Astrocyte of the cerebellum (primary cell): ENCODE data around the gene FOSL1.
"Not testable (repeated sequence)": the region's sequence is repeated elsewhere in the genome, so short reads cannot be mapped to it uniquely, and the experiment has no call there.

ENCODE experiments used
- DNase-seq: peaks from one replicate; pipeline ENCODE4 v3.0.0-alpha.2; 2011; ENCODE audit warnings: low read depth
- H3K4me3 ChIP-seq: 2 replicates; pipeline ENCODE4 v1.5.1; 2011; ENCODE audit warnings: mild to moderate bottlenecking, low read depth, low read length, moderate library complexity
- in situ Hi-C: cut with HindIII; loops from 2 replicates; pipeline ENCODE4 v1.10.0; 2017; ENCODE audit warnings: low sequenced_read_pairs
- TF ChIP-seq, protein P1 (sequence below): IDR thresholded peaks from 2 replicates; pipeline ENCODE4 v1.5.1; 2012; ENCODE audit warnings: low read length, low read depth, moderate library complexity, mild to moderate bottlenecking; ENCODE audit errors: missing control alignments

Gene FOSL1

GRCh38 chr11:65852508-65853245 lies 47.5 kb downstream of the FOSL1 start:
- TF ChIP-seq, protein P1, sequence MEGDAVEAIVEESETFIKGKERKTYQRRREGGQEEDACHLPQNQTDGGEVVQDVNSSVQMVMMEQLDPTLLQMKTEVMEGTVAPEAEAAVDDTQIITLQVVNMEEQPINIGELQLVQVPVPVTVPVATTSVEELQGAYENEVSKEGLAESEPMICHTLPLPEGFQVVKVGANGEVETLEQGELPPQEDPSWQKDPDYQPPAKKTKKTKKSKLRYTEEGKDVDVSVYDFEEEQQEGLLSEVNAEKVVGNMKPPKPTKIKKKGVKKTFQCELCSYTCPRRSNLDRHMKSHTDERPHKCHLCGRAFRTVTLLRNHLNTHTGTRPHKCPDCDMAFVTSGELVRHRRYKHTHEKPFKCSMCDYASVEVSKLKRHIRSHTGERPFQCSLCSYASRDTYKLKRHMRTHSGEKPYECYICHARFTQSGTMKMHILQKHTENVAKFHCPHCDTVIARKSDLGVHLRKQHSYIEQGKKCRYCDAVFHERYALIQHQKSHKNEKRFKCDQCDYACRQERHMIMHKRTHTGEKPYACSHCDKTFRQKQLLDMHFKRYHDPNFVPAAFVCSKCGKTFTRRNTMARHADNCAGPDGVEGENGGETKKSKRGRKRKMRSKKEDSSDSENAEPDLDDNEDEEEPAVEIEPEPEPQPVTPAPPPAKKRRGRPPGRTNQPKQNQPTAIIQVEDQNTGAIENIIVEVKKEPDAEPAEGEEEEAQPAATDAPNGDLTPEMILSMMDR = no peak
- in situ Hi-C loops = no loop called here
- no peak overlapping the region for H3K4me3 ChIP-seq
- no peak for DNase-seq

DNA sequence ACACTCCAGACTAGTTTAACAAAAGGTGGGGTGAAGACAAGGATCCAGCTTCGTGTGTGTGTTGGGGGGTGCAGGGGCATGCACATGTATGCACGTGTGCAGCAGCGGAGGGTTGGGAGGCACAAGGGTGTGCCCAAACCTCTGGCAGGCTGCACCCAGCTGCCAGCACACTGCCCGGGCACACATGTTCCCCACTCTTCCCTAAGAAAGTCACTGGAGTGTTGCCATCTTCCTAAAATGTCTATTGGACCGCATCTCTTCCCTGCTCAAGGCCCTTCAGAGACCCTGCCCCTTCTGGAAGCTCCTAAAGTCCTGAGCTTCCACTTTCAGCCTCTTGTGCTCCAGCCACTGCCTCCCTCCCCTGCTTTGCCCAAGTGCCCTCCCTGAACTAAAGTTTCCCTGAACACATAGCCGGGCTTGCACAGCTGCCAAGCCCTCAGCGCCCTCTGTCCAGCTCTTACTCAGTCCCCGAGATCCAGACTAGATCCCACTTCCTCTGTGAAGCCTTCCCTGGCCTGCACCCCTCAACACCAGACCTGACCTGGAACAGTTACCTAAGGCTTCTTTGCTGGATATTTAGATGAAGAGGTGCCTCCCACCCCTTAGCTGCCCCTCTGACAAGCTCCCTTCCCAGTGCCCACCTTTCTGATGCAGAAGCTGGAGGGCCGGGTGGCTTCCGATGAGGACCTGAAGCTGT lies 48.2 kb downstream of the FOSL1 start:
- DNase-seq = no peak
- in situ Hi-C loops = no loop called here

DNA sequence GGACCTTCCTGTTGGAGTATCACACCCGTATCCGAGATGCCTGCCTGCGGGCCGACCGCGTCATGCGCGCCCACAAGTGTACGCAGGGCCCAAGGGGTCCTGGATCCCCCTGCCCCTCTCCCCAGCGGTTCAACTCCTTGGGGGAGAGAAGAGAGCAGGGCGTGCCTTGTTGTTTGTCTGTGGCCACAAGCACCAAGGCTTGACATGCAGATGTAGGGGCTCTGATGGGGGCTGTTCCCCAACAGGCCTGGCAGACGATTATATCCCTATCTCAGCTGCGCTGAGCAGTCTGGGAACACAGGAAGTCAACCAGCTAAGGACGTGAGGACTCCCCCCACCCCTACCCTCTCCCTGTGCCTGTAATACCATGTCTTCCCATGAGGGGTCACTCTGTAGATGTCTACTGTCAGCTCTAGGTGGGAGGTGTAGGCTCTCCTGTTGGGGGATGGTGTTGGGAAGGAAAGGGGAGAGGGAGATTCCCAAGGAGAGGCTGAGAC lies 49.1 kb downstream of the FOSL1 start:
- no peak for DNase-seq
- H3K4me3 ChIP-seq = no peak overlapping the region
- in situ Hi-C loops = no loop called here
- TF ChIP-seq, protein P1 = peak; percentile 49

More for the DNA sequence above, 48.2 kb downstream of the FOSL1 start:
- TF ChIP-seq, protein P1 = no peak
- H3K4me3 ChIP-seq = no peak overlapping the region

- in situ Hi-C loops = no loop called here
- DNase-seq = no peak
- TF ChIP-seq, protein P1 = no peak
- no peak overlapping the region for H3K4me3 ChIP-seq
Observed at GRCh38 chr11:65850217-65851082, 49.7 kb downstream of the FOSL1 start.

DNA sequence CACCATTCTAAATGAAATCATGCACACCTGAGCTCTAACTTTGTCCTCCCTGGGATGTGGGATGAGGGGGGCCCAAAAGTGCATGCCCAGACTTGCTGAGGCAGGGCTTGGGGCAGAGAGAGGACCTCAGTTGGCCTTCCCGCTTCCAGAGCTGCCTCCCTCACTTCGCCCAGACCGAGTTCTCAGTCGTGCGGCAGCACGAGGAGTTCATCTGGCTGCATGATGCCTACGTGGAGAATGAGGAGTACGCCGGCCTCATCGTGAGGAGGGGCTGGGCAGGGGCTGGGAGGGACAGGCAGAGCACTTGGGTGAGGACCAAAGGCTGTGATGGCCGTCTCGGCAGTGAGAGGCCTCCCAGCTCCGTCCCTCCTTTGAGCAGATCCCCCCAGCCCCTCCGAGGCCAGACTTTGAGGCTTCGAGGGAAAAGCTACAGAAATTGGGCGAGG lies 50.4 kb downstream of the FOSL1 start:
- DNase-seq = no peak
- in situ Hi-C loops = no loop called here
- TF ChIP-seq, protein P1 = no peak
- H3K4me3 ChIP-seq = no peak overlapping the region

DNA sequence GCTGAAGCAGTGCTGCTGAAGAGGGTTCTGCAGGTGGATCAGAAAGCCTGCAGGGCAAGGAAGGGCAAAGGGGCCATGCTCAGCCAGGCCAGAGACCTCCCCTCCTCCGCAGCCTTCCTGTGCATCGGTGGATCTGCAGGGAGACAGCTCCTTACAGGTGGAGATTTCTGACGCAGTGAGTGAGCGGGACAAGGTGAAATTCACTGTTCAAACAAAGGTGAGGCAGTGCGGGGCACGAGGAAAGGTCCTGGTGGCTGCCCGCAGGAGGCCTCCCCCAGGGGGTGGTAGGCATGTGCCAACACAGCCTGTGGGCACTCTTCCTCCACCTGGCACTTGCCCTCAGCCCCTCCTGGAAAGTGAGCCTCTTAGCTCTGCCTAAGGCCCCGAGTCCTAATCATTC lies 50.8 kb downstream of the FOSL1 start:
- in situ Hi-C loops = no loop called here
- TF ChIP-seq, protein P1 = no peak
- DNase-seq = no peak
- no peak overlapping the region for H3K4me3 ChIP-seq

DNA sequence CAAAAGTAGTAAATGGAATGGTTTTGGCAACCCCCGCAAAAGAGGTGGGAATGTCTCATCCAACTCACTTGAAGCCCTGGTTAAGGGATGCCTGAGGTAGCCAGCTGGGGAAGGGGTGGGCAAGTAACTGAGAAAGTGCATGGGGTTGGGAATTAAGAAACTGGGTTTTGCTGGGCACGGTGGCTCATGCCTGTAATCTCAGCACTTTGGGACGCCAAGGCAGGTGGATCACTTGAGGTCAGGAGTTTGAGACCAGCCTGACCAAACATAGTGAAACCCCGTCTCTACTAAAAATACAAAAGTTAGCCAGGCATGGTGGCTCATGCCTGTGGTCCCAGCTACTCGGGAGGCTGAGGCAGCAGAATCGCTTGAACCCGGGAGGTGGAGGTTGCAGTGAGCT lies 51.5 kb downstream of the FOSL1 start:
- H3K4me3 ChIP-seq, DNase-seq, in situ Hi-C loops: not testable (repeated sequence)
